K562 (cell line): ENCODE data around the gene KCNF1. TPM values are rescaled to one million over a fixed set of nuclear protein-coding genes. Genes with fewer than 3 reads are reported as not detected.

Experiments used
- ARID1B ChIP-seq: fragments of 450-650 bp; IDR thresholded peaks from 2 replicates; pipeline ENCODE4 v1.6.1; 2016; ENCODE audit warnings: antibody characterized with exemption, mild to moderate bottlenecking, inconsistent platforms
- ATF7 ChIP-seq: fragments of 450-650 bp; IDR thresholded peaks from 2 replicates; pipeline ENCODE4 v1.7.1; 2014; ENCODE audit warnings: mild to moderate bottlenecking, moderate library complexity
- CBFA2T2 ChIP-seq: fragments of 450-650 bp; conservative IDR thresholded peaks from 2 replicates; pipeline ENCODE4 v1.6.1; 2017; ENCODE audit warnings: mild to moderate bottlenecking
- CBFA2T3 ChIP-seq: fragments of 450-650 bp; IDR thresholded peaks from 2 replicates; pipeline ENCODE4 v1.6.1; 2017
- CXXC5 ChIP-seq: fragments of 250-450 bp; sonication (Bioruptor Pico); IDR thresholded peaks from 2 replicates; pipeline ENCODE4 v1.8.0; 2022; ENCODE audit warnings: inconsistent platforms, mild to moderate bottlenecking, moderate library complexity
- DPF2 ChIP-seq: fragments of 450-650 bp; IDR thresholded peaks from 2 replicates; pipeline ENCODE4 v1.6.1; 2016
- EWSR1 ChIP-seq: fragments of 450-650 bp; IDR thresholded peaks from 2 replicates; pipeline ENCODE4 v1.6.1; 2018; ENCODE audit warnings: borderline replicate concordance, mild to moderate bottlenecking, low read depth, moderate library complexity; ENCODE audit not compliant: partially characterized antibody
- JUND ChIP-seq, 2 experiments: IDR thresholded peaks; 2 replicates in 1 of 2; 3 replicates in 1 of 2; pipeline ENCODE4 v1.6.1; 2011; ENCODE audit warnings: borderline replicate concordance in 2 of 2, low read depth in 2 of 2, low read length in 2 of 2, improper control_type of control experiment in 1 of 2, missing biosample characterization in 1 of 2, missing genetic modification characterization in 1 of 2, missing genetic modification reagents in 1 of 2
- KDM1A ChIP-seq, 2 experiments: fragments of 450-650 bp; IDR thresholded peaks; 2 replicates each; pipeline ENCODE4 v1.6.1; 2016; ENCODE audit warnings: mild to moderate bottlenecking in 2 of 2
- MAFG ChIP-seq: fragments of 450-650 bp; conservative IDR thresholded peaks from 2 replicates; pipeline ENCODE4 v1.6.1; 2016; ENCODE audit warnings: missing genetic modification characterization, missing compliant biosample characterization
- MAFK ChIP-seq: IDR thresholded peaks from 2 replicates; pipeline ENCODE4 v1.6.1; 2011; ENCODE audit warnings: low read length, improper control_type of control experiment
- MNT ChIP-seq, 2 experiments: fragments of 450-650 bp; conservative IDR thresholded peaks; 2 replicates each; pipeline ENCODE4 v1.6.1; 2017; ENCODE audit warnings: mild to moderate bottlenecking in 2 of 2, moderate library complexity in 2 of 2
- NFIC ChIP-seq: fragments of 450-650 bp; IDR thresholded peaks from 2 replicates; pipeline ENCODE4 v1.6.1; 2017; ENCODE audit warnings: mild to moderate bottlenecking, inconsistent platforms
- PRDM10 ChIP-seq: fragments of 450-650 bp; IDR thresholded peaks from 2 replicates; pipeline ENCODE4 v1.6.1; 2018; ENCODE audit not compliant: partially characterized antibody
- RCOR1 ChIP-seq, 2 experiments: IDR thresholded peaks; 2 replicates each; pipeline ENCODE4 v1.6.1; 2012; ENCODE audit warnings: low read depth in 2 of 2, low read length in 2 of 2, borderline replicate concordance in 1 of 2, improper control_type of control experiment in 1 of 2
- SMARCA4 ChIP-seq: fragments of 450-650 bp; IDR thresholded peaks from 2 replicates; pipeline ENCODE4 v1.6.1; 2016
- SMARCE1 ChIP-seq: fragments of 450-650 bp; IDR thresholded peaks from 2 replicates; pipeline ENCODE4 v1.7.1; 2016; ENCODE audit warnings: mild to moderate bottlenecking
- SOX6 ChIP-seq: fragments of 450-650 bp; IDR thresholded peaks from 2 replicates; pipeline ENCODE4 v1.6.1; 2014; ENCODE audit warnings: mild to moderate bottlenecking
- SRSF9 ChIP-seq: fragments of 200-400 bp; formaldehyde crosslinking; IDR thresholded peaks from 2 replicates; pipeline ENCODE4 v1.6.1; 2017; ENCODE audit warnings: low read depth, low read length, borderline replicate concordance
- TCF3 ChIP-seq: sonication (generic); formaldehyde crosslinking; IDR thresholded peaks from 2 replicates; pipeline ENCODE4 v1.4.0; 2020; ENCODE audit warnings: mild to moderate bottlenecking, missing genetic modification reagents
- VEZF1 ChIP-seq: fragments of 200-800 bp; sonication (Bioruptor generic); IDR thresholded peaks from 2 replicates; pipeline ENCODE4 v1.6.1; 2017; ENCODE audit warnings: missing genetic modification characterization, missing compliant biosample characterization
- ZC3H8 ChIP-seq: fragments of 450-650 bp; IDR thresholded peaks from 2 replicates; pipeline ENCODE4 v1.6.1; 2017
- ZEB2 ChIP-seq: fragments of 450-650 bp; IDR thresholded peaks from 2 replicates; pipeline ENCODE4 v1.6.1; 2016
- ZSCAN32 ChIP-seq: fragments of 450-650 bp; formaldehyde crosslinking; IDR thresholded peaks from 2 replicates; pipeline ENCODE4 v1.4.0; 2020; ENCODE audit warnings: mild to moderate bottlenecking, moderate library complexity
- polyA plus RNA-seq, 8 experiments: library from polyadenylated mRNA; depleted of rRNA in 4 of 8; stranded (reverse) in 5 of 8; unstranded in 3 of 8; fragments of >200 nt; fragmentation: Nextera tagmentation in 2 of 8; fragmentation: Illumina TruSeq in 1 of 8; extraction: Ambion mirVana in 2 of 8; extraction: Trizol in 1 of 8; gene quantifications; 2 replicates each; pipeline versions ENCODE4 v1.2.1 to v1.2.3, GENCODE V29; 2011 to 2014; ENCODE audit warnings: inconsistent platforms in 1 of 8, missing spikeins in 1 of 8
- total RNA-seq, 7 experiments: library from RNA; depleted of rRNA in 6 of 7; stranded (reverse); fragments of >200 nt in 6 of 7; fragmentation: Illumina TruSeq in 2 of 7; extraction: Trizol in 2 of 7; gene quantifications; 2 replicates each; pipeline versions ENCODE4 v1.2.1 to v1.2.3, GENCODE V29; 2011 to 2021; ENCODE audit warnings: low replicate concordance in 1 of 7

The KCNF1 gene
- total and polyA plus RNA-seq, 9 of the 15 experiments (the other 6 are each of a cell fraction or from before 2014, with no cell fraction given), result not detected

GRCh38 chr2:10918661-10919409, 7.1 kb downstream of the KCNF1 start (continued):
- no peak for TF ChIP-seq VEZF1
- no peak for TF ChIP-seq EWSR1
- peak; percentile 79 for TF ChIP-seq CBFA2T3
- TF ChIP-seq MNT (conservative IDR thresholded peaks at IDR 0.05), result no peak
- TF ChIP-seq ZSCAN32 (CRISPR knock-in tag), result 0 out of 2 replicates have a peak, but pooled peaks have one; percentile 25
- peak; percentile 68 for TF ChIP-seq MAFG (tag)
- TF ChIP-seq SRSF9, result no peak
- peak; percentile 48; the same call in 1 of the 2 replicates for TF ChIP-seq SOX6
- peak; percentile 57 for TF ChIP-seq TCF3
- 0 out of 2 replicates have a peak, but pooled peaks have one; percentile 8 for TF ChIP-seq JUND (IDR thresholded peaks at IDR 0.05; ENCODE audit: borderline replicate concordance, low read depth, low read length)
- peak; percentile 23; the same call in 1 of the 3 replicates for TF ChIP-seq JUND (tag; IDR thresholded peaks at IDR 0.05; ENCODE audit: borderline replicate concordance, low read depth, low read length)
- TF ChIP-seq ZEB2, result peak; percentile 76
- TF ChIP-seq CBFA2T2, result peak; percentile 72
- peak; percentile 85 for TF ChIP-seq NFIC
- TF ChIP-seq ARID1B, result peak; percentile 76
- TF ChIP-seq ATF7, result peak; percentile 45; the same call in 1 of the 2 replicates
- peak; percentile 19; the same call in 1 of the 2 replicates for TF ChIP-seq MAFK
- TF ChIP-seq PRDM10, result peak; percentile 86
- TF ChIP-seq KDM1A (IDR thresholded peaks at IDR 0.05), result 0 out of 4 replicates have a peak, but pooled peaks of 1 of the 2 experiments have one; percentile 16
- peak; percentile 57; the same call in 1 of the 2 replicates for TF ChIP-seq SMARCA4
- peak; percentile 73 for TF ChIP-seq DPF2
- peak in 1 of 2 experiments; percentile 36; a peak in 1 of 4 replicates for TF ChIP-seq RCOR1 (IDR thresholded peaks at IDR 0.05; ENCODE audit: borderline replicate concordance in 1 of 2, low read depth in 2 of 2, low read length in 2 of 2)
- TF ChIP-seq SMARCE1, result 0 out of 2 replicates have a peak, but pooled peaks have one; percentile 29
- TF ChIP-seq ZC3H8, result no peak
- TF ChIP-seq CXXC5 (CRISPR knock-in tag), result peak; percentile 68
